Measurements from ENCODE around the gene MARK4.

GRCh38 chr19:45350477-45351058 lies 99.5 kb downstream of the MARK4 start:
- TF ChIP-seq CTCF (IDR thresholded peaks at IDR 0.05; ENCODE audit: low read depth, low read length, missing input control) (no peak), ZBTB33 (IDR thresholded peaks at IDR 0.05) (no peak), GABPA (IDR thresholded peaks at IDR 0.05 in 1 of 2, conservative IDR thresholded peaks at IDR 0.05 in 1 of 2) (no peak), FOXA1 (IDR thresholded peaks at IDR 0.05) (no peak)

All from liver (tissue), 3 donors.